DMS 273 treated with DMSO at 0.1 percent for 48 hours (cell line): Measurements from ENCODE around the gene FOXRED1.
"Not testable (repeated sequence)": the region's sequence is repeated elsewhere in the genome, so short reads cannot be mapped to it uniquely, and the experiment has no call there.

Experiments used
- DNase-seq: peaks from one replicate; lab custom pipeline; 2025; lab: John Stamatoyannopoulos, UW

The FOXRED1 gene

GRCh38 chr11:126277322-126277721 is 8.4 kb downstream of the FOXRED1 start:
- DNase-seq = no peak

GRCh38 chr11:126277780-126278179 is 8.8 kb downstream of the FOXRED1 start:
- no peak for DNase-seq

- no peak for DNase-seq
Measured at GRCh38 chr11:126279191-126279590, 10.2 kb downstream of the FOXRED1 start.

- DNase-seq = no peak
Measured at GRCh38 chr11:126280595-126280994, 11.6 kb downstream of the FOXRED1 start.

GRCh38 chr11:126281245-126281644 is 12.3 kb downstream of the FOXRED1 start:
- DNase-seq = no peak

- DNase-seq = no peak
Measured at GRCh38 chr11:126281666-126282175, 12.8 kb downstream of the FOXRED1 start.

- DNase-seq = no peak
Measured at GRCh38 chr11:126282361-126282735, 13.4 kb downstream of the FOXRED1 start.

- no peak for DNase-seq
Measured at GRCh38 chr11:126282736-126283591, 14.0 kb downstream of the FOXRED1 start, which contains the start of gene TIRAP. TIRAP (plus strand) TSS chr11:126283093; CDS start chr11:126290895, 7,802 bp downstream.

- DNase-seq = no peak
Measured at GRCh38 chr11:126284829-126285228, 15.9 kb downstream of the FOXRED1 start.

GRCh38 chr11:126288237-126288636 is 19.3 kb downstream of the FOXRED1 start:
- DNase-seq = no peak

- DNase-seq = no peak
Measured at GRCh38 chr11:126290887-126291286, 21.9 kb downstream of the FOXRED1 start.

GRCh38 chr11:126293726-126294125 is 24.8 kb downstream of the FOXRED1 start:
- DNase-seq = no peak

GRCh38 chr11:126297004-126297403 is 28.1 kb downstream of the FOXRED1 start:
- DNase-seq = no peak

GRCh38 chr11:126303623-126304456 is 34.9 kb downstream of the FOXRED1 start, which contains the start of gene DCPS:
DCPS (plus strand) TSS chr11:126304060; CDS start chr11:126304081, 21 bp downstream.
- DNase-seq = peak; percentile 81

- DNase-seq = no peak
Measured at GRCh38 chr11:126304457-126305075, 35.6 kb downstream of the FOXRED1 start.

GRCh38 chr11:126305699-126306098 is 36.7 kb downstream of the FOXRED1 start:
- no peak for DNase-seq

- no peak for DNase-seq
Measured at GRCh38 chr11:126307706-126308105, 38.8 kb downstream of the FOXRED1 start.

- DNase-seq = no peak
Measured at GRCh38 chr11:126308271-126308671, 39.3 kb downstream of the FOXRED1 start.

GRCh38 chr11:126308771-126309170 is 39.8 kb downstream of the FOXRED1 start:
- DNase-seq = not testable (repeated sequence)

GRCh38 chr11:126310200-126310991 is 41.4 kb downstream of the FOXRED1 start:
- no peak for DNase-seq

- DNase-seq = no peak
Measured at GRCh38 chr11:126310992-126311310, 42.0 kb downstream of the FOXRED1 start.
